Neural crest cell (in vitro differentiated cells): ENCODE measurements around the gene NR5A1. TPM values are rescaled to one million over a fixed set of nuclear protein-coding genes. Genes with fewer than 3 reads are reported as not detected.

Experiments used
- DNase-seq: peaks from one replicate; pipeline ENCODE4 v3.0.0; 2021; ENCODE audit warnings: low read depth, mixed read lengths, low spot score
- H3K27ac Mint-ChIP-seq: one replicate; pipeline ENCODE4 v1.8.0; 2021; ENCODE audit warnings: mild to moderate bottlenecking, mixed read lengths; ENCODE audit not compliant: unreplicated experiment
- H3K27me3 Mint-ChIP-seq: 2 replicates; pipeline ENCODE4 v1.8.0; 2021; ENCODE audit warnings: low read depth, mild to moderate bottlenecking, mixed read lengths
- H3K36me3 Mint-ChIP-seq: 2 replicates; pipeline ENCODE4 v1.8.0; 2021; ENCODE audit warnings: low read depth, mild to moderate bottlenecking, mixed read lengths
- H3K4me1 Mint-ChIP-seq: 2 replicates; pipeline ENCODE4 v1.8.0; 2021; ENCODE audit warnings: mixed read lengths
- H3K4me3 Mint-ChIP-seq: one replicate; pipeline ENCODE4 v1.8.0; 2021; ENCODE audit warnings: mild to moderate bottlenecking, mixed read lengths
- H3K9me3 Mint-ChIP-seq: 2 replicates; pipeline ENCODE4 v1.8.0; 2021; ENCODE audit warnings: mixed read lengths
- CTCF ChIP-seq: fragments of 200-600 bp; sonication (generic); conservative IDR thresholded peaks from 2 replicates; pipeline ENCODE4 v1.5.0; 2021; ENCODE audit warnings: antibody characterized with exemption, mild to moderate bottlenecking
- total RNA-seq: library from RNA; stranded (reverse); gene quantifications from 2 replicates; pipeline ENCODE4 v1.2.1, GENCODE V29; 2021

NR5A1 gene
- total RNA-seq, 1 donor from 2014 or later, result 0.35 TPM

- no peak for DNase-seq
- Mint-ChIP-seq H3K9me3 (no peaks in the 10 kb centered on the region), H3K27ac (no peak overlapping the region), H3K36me3 (no peaks in the 10 kb centered on the region), H3K4me3 (no peak overlapping the region), H3K4me1 (no peaks in the 10 kb centered on the region), H3K27me3 (peaks cover 2% of the 10 kb centered on the region)
- no peak for TF ChIP-seq CTCF
Measured at GRCh38 chr9:124439686-124440243, 67.4 kb downstream of the NR5A1 start.

GRCh38 chr9:124439086-124439485 is 68.1 kb downstream of the NR5A1 start:
- Mint-ChIP-seq H3K27me3 (peaks cover 1% of the 10 kb centered on the region), H3K4me1 (no peaks in the 10 kb centered on the region), H3K27ac (no peak overlapping the region), H3K36me3 (no peaks in the 10 kb centered on the region), H3K9me3 (no peaks in the 10 kb centered on the region), H3K4me3 (no peak overlapping the region)
- no peak for TF ChIP-seq CTCF
- no peak for DNase-seq

GRCh38 chr9:124438091-124438490 is 69.1 kb downstream of the NR5A1 start:
- Mint-ChIP-seq H3K36me3 (no peaks in the 10 kb centered on the region), H3K27me3 (peaks cover 2% of the 10 kb centered on the region), H3K4me3 (no peak overlapping the region), H3K4me1 (no peaks in the 10 kb centered on the region), H3K27ac (no peak overlapping the region), H3K9me3 (no peaks in the 10 kb centered on the region)
- no peak for DNase-seq
- TF ChIP-seq CTCF, result no peak

- no peak overlapping the region for H3K4me3 Mint-ChIP-seq
- no peaks in the 10 kb centered on the region for H3K4me1 Mint-ChIP-seq
- no peak for DNase-seq
- peaks cover 2% of the 10 kb centered on the region for H3K27me3 Mint-ChIP-seq
- H3K36me3 Mint-ChIP-seq, result no peaks in the 10 kb centered on the region
- no peaks in the 10 kb centered on the region for H3K9me3 Mint-ChIP-seq
- H3K27ac Mint-ChIP-seq, result no peak overlapping the region
- TF ChIP-seq CTCF, result no peak
Measured at GRCh38 chr9:124437086-124437485, 70.1 kb downstream of the NR5A1 start.

- H3K4me3 Mint-ChIP-seq, result no peak overlapping the region
Measured at GRCh38 chr9:124436320-124436719, 70.9 kb downstream of the NR5A1 start.

More at GRCh38 chr9:124436320-124436719, 70.9 kb downstream of the NR5A1 start:
- no peaks in the 10 kb centered on the region for H3K4me1 Mint-ChIP-seq
- H3K27ac Mint-ChIP-seq, result no peak overlapping the region
- peaks cover 2% of the 10 kb centered on the region for H3K27me3 Mint-ChIP-seq
- DNase-seq, result no peak
- H3K9me3 Mint-ChIP-seq, result no peaks in the 10 kb centered on the region
- TF ChIP-seq CTCF, result no peak
- no peaks in the 10 kb centered on the region for H3K36me3 Mint-ChIP-seq

Other genes starting within 250 kb of the NR5A1 start
- gene NEK6, start 249.4 kb downstream of the NR5A1 start, total RNA-seq, result 31.7 and 31.9 TPM in 2 replicates
- gene PSMB7, start 92.0 kb downstream of the NR5A1 start, total RNA-seq, result 195 and 196 TPM in 2 replicates
- gene ADGRD2, start 56.9 kb downstream of the NR5A1 start, total RNA-seq, result 0.44 TPM in 1 of 2 replicates, not detected in the other